DND-41 (cell line): ENCODE results near the gene HDAC8.

Experiments
- EZH2 ChIP-seq: IDR thresholded peaks from 3 replicates; pipeline ENCODE4 v1.6.1; 2012; ENCODE audit warnings: borderline replicate concordance, low read depth, mild to moderate bottlenecking, moderate library complexity, low read length, inconsistent platforms; ENCODE audit not compliant: severe bottlenecking
- TF ChIP-seq, protein P1 (sequence below): IDR thresholded peaks from 2 replicates; pipeline ENCODE4 v1.5.1; 2012; ENCODE audit warnings: borderline replicate concordance, low read length, moderate library complexity, mild to moderate bottlenecking; ENCODE audit not compliant: poor library complexity, severe bottlenecking; ENCODE audit errors: extremely low read depth

DNA sequence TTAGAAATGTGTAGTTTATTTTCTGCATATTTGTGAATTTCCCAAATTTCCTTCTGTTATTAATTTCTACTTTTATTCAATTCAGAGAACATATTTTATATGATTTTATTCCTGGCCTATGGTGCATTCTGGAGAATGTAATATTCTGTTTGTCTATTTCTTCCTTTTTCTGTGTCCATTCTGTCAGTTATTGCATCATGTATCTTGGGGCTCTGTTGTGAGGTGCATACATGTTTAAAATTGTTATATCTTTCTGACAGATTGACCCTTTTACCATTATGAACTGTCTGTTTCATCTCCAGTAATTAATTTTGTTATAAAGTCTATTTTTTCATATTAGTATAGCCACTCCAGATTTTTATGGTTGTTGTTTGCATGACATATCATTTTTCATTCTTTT lies 170.0 kb downstream of the HDAC8 start:
- TF ChIP-seq, protein P1, sequence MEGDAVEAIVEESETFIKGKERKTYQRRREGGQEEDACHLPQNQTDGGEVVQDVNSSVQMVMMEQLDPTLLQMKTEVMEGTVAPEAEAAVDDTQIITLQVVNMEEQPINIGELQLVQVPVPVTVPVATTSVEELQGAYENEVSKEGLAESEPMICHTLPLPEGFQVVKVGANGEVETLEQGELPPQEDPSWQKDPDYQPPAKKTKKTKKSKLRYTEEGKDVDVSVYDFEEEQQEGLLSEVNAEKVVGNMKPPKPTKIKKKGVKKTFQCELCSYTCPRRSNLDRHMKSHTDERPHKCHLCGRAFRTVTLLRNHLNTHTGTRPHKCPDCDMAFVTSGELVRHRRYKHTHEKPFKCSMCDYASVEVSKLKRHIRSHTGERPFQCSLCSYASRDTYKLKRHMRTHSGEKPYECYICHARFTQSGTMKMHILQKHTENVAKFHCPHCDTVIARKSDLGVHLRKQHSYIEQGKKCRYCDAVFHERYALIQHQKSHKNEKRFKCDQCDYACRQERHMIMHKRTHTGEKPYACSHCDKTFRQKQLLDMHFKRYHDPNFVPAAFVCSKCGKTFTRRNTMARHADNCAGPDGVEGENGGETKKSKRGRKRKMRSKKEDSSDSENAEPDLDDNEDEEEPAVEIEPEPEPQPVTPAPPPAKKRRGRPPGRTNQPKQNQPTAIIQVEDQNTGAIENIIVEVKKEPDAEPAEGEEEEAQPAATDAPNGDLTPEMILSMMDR: no peak
- no peak for TF ChIP-seq EZH2
